Activated CD4-positive, alpha-beta memory T cell treated with anti-CD3 and anti-CD28 coated beads, Interleukin-2, amount 10 ng/mL, durations not matched to agents 7 days and 5 days (primary cell): ENCODE measurements around the gene STUM. TPM values are rescaled to one million over a fixed set of nuclear protein-coding genes. Genes with fewer than 3 reads are reported as not detected.

Experiments used
- CTCF ChIA-PET: fragments of 350-600 bp; sonication (Branson Sonifier 250); formaldehyde crosslinking; loops from one replicate; lab custom pipeline; 2021; ENCODE audit warnings: antibody characterized with exemption, inconsistent platforms; lab: Charles Lee
- POLR2A ChIA-PET: fragments of 350-600 bp; sonication (Branson Sonifier 250); formaldehyde crosslinking; loops from one replicate; lab custom pipeline; 2021; ENCODE audit warnings: antibody characterized with exemption; lab: Charles Lee
- DNase-seq: peaks from one replicate; pipeline ENCODE4 v3.0.0-alpha.2; 2020
- H3K27ac Mint-ChIP-seq: one replicate; pipeline ENCODE4 v1.8.0; 2021; ENCODE audit warnings: mild to moderate bottlenecking, mixed read lengths
- H3K27me3 Mint-ChIP-seq: one replicate; pipeline ENCODE4 v1.8.0; 2021; ENCODE audit warnings: mixed read lengths
- H3K36me3 Mint-ChIP-seq: one replicate; pipeline ENCODE4 v1.8.0; 2021; ENCODE audit warnings: low read depth, mixed read lengths
- H3K4me1 Mint-ChIP-seq: one replicate; pipeline ENCODE4 v1.8.0; 2021; ENCODE audit warnings: mixed read lengths
- H3K4me3 Mint-ChIP-seq: one replicate; pipeline ENCODE4 v1.8.0; 2021; ENCODE audit warnings: mild to moderate bottlenecking, mixed read lengths
- H3K9me3 Mint-ChIP-seq: one replicate; pipeline ENCODE4 v1.8.0; 2021; ENCODE audit warnings: mixed read lengths
- total RNA-seq, 2 experiments: library from RNA; stranded (reverse); gene quantifications; one replicate each; pipeline ENCODE4 v1.2.3, GENCODE V29; 2021

STUM gene
- total RNA-seq, 2 experiments from 2014 or later = not detected

DNA sequence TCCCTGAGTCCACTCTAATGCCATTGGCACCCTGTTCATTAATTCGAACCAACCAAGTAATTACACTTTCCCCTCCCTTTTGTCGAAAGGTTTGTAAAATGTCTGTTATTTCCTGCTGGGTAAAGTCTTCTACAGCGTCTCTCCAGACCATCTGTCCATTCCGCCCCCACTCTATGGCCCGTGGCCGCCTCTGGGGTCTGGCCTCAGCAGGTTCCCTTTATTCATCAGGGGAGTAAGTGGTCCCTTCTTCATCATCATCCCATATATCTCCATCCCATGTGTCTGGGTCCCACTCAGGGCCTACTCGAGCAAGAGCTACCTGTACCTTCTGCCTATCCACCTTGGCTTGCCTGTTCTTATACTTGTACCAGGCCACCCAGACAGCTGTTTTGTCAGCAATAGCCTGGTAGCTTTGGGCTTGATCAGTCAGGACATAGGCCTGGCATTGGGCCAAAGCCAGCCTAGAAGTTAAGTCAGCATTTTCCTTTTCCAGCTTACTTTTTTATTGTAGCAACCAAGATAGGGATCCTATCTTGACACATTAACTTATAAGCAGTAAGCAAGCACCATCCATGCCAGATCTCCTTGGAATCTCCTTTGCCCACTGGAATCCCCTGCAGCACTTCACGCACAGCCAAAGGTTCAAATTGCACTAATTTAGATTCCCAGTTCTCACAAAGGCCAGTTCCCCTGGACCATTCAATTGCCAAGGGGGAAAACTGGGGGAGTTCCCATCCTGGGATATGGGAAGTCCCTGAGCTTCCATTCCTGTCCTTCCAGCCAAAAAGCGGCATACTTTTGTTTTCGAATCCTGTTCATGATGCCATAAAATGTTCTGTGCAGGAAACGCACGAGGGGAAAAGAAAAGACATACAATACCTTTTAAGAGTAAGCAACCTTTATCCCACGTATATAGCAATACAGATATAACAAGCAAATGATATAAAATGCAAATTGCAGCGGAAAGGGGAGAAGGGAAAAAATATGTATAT, 6.6 kb upstream of the STUM start:
- ChIA-PET POLR2A (no interaction called here), CTCF (interaction anchor here (1.4 to 1.5 kb wide), 2 partner anchors 14 to 117 kb away, joined by 3 to 4 read pairs; no protein-coding TSS in a partner anchor)
- H3K27me3 Mint-ChIP-seq = peaks cover 24% of the 10 kb centered on the region
- no peak overlapping the region for H3K4me3 Mint-ChIP-seq
- H3K9me3 Mint-ChIP-seq = no peaks in the 10 kb centered on the region
- H3K27ac Mint-ChIP-seq = no peak overlapping the region
- H3K4me1 Mint-ChIP-seq = no peaks in the 10 kb centered on the region
- no peak for DNase-seq
- no peaks in the 10 kb centered on the region for H3K36me3 Mint-ChIP-seq

DNA sequence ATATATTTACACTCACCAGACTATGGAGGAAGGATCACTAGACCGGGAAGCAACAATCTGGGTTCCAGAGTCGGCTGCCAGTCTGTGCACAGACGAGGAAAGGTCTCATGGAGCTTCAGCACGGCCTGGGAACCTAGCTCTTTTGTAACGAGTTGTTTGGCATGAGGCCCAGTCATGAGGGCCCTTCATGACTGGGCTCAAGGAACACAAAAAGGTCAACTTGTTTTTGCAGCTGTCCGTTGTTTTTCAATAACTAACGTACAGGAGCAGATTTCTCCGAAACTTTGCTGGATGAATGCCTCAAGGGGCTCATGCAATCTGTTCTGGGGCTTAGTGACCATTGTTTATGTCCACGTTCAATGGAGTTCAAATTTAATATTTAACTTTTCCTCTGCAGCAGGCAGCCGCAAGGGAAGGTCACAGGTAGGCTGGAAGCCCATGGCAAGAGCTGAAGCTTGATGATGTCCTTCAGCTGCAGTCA, 5.9 kb upstream of the STUM start:
- Mint-ChIP-seq H3K36me3 (no peaks in the 10 kb centered on the region), H3K9me3 (no peaks in the 10 kb centered on the region), H3K4me3 (no peak overlapping the region), H3K27ac (no peak overlapping the region), H3K27me3 (peaks cover 29% of the 10 kb centered on the region), H3K4me1 (no peaks in the 10 kb centered on the region)
- POLR2A ChIA-PET = no interaction called here
- CTCF ChIA-PET = interaction anchor here (1.5 kb wide), 1 partner anchor 118 kb away, joined by 6 read pairs; no protein-coding TSS in a partner anchor
- DNase-seq = no peak

DNA sequence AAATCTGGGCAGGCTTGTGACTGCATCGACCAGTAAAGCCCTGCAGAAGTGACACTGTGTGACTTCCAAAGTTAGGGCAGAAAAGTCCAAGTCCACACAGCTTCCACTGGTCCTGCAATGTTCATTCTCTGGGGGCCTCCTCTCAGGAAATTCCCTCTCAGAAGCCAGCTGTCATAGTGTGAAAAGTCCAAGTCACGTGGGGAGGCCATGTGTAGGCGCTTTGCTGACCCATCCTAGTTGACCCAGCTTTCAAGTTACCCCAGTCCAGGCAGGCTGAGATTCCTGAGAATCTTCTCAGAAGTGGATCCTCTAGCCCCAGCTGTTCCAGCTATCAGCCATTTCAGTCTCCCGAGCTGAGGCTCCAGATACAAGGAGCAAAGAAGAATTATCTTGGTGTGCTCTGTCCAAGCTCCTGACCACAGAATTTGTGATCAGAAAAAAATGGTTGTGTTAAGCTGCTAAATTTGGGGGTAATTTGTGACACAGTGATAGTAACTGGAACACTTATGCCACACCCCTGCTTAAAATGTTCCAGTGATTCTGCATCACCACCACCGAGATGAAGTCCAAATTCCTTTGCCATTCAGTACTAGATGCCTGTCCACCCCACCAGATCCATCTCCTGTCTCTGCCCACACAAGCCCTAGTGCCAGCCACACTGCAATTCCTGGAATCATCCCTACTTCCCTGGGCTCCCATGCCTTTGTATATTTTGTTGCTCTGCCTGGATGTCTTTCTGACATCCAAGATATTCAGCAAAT, 2.5 kb upstream of the STUM start:
- Mint-ChIP-seq H3K27ac (no peak overlapping the region), H3K9me3 (no peaks in the 10 kb centered on the region), H3K36me3 (no peaks in the 10 kb centered on the region), H3K27me3 (peaks cover 50% of the 10 kb centered on the region), H3K4me1 (peaks cover 12% of the 10 kb centered on the region), H3K4me3 (no peak overlapping the region)
- POLR2A ChIA-PET = no interaction called here
- no peak for DNase-seq
- CTCF ChIA-PET = no interaction called here

DNA sequence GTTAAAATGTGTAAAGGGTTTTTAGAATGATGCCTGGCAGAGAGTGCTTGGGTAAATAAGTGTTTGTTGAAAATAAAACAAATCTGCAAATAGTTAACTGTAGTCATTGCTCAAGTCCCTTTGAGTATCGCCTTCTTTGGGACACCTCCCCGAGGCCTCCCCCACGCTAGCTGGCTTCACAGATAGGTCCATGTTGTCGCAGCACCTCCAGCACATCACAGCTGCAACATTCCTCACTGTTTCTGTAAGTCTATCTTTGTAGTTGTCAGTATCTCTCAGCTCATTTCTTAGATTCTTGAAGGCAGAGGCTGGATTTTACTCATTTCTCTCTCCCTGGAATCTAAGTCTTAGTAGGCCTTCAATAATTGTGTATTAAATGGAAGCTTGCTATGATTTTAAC, 1.6 kb upstream of the STUM start:
- peaks cover 59% of the 10 kb centered on the region for H3K27me3 Mint-ChIP-seq
- ChIA-PET POLR2A (no interaction called here), CTCF (interaction anchor here (0.7 to 2.0 kb wide), 5 partner anchors 8 to 128 kb away, joined by 3 to 6 read pairs (median 3); no protein-coding TSS in a partner anchor)
- no peak overlapping the region for H3K27ac Mint-ChIP-seq
- H3K9me3 Mint-ChIP-seq = no peaks in the 10 kb centered on the region
- H3K36me3 Mint-ChIP-seq = no peaks in the 10 kb centered on the region
- no peak overlapping the region for H3K4me3 Mint-ChIP-seq
- DNase-seq = no peak
- peaks cover 12% of the 10 kb centered on the region for H3K4me1 Mint-ChIP-seq

DNA sequence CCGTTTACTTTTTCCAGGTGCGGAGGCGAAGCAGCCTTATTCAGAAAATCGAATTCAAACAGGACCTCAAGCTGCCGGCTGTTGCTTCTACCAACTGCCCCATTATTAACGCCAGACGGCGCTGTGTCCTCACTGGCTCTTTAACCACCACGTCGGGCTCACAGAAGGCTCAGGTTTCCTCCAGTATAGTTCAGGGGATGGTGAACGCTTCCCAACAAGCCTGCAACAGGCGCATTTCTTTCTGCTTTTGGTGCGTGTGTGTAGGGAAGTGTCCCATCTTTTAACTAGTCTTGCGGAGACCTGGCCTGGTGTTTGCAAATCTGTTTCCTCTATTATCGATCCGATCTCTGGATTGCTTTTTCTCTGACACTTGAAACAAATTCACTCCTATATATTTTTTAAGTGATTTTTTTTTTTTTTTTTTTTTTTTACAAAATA, 791 bp upstream of the STUM start:
- Mint-ChIP-seq H3K4me1 (peaks cover 12% of the 10 kb centered on the region), H3K27ac (no peak overlapping the region), H3K4me3 (no peak overlapping the region), H3K27me3 (peaks cover 66% of the 10 kb centered on the region), H3K36me3 (no peaks in the 10 kb centered on the region), H3K9me3 (no peaks in the 10 kb centered on the region)
- ChIA-PET CTCF (interaction anchor here (0.6 to 2.0 kb wide), 11 partner anchors 9 to 523 kb away, joined by 3 to 6 read pairs (median 3); no protein-coding TSS in a partner anchor), POLR2A (no interaction called here)
- peak; percentile 66 for DNase-seq

DNA sequence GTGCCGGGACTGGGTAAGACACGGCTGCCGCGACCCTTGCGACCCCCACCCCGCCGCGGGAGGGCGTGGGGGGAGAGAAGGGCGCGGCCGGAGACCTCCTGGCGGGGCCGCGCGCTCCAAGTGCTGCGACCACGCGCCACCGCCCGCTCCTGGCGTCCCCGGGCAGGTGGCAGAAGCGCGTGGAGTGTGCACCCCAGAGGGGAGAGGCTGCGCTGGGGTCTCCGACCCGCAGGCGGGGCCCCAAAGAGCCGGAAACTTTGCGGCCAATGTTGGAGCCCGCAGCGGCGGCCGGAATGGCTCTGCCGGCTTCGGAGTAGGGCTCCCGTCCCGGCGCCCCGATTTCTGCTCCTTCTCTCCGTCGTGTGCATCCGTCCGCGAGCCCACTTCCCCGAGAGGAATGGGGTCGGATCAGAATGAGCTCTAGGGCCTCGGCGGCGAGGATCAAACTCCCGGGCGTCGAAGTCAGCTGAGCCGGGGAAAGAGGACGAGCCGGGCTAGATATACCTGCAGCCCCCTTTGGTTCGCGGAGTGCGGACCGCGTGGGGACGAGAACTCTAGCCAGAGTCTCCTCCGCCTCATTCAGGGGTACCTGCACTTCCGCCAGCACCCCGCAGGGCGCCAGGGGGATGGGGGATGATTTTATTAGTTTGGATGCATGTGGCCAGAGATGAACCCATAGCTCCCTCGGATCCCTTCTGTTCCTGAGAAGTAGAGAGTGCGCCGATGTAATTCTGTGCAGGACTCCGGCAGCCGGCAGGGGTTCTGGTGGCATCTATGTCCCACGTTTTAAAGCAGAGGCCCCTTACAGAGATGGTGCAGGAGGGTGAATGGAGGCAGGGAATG, 751 bp downstream of the STUM start:
- peaks cover 12% of the 10 kb centered on the region for H3K4me1 Mint-ChIP-seq
- peaks cover 81% of the 10 kb centered on the region for H3K27me3 Mint-ChIP-seq
- POLR2A ChIA-PET = no interaction called here
- H3K9me3 Mint-ChIP-seq = no peaks in the 10 kb centered on the region
- DNase-seq = no peak
- no peaks in the 10 kb centered on the region for H3K36me3 Mint-ChIP-seq
- H3K27ac Mint-ChIP-seq = no peak overlapping the region
- CTCF ChIA-PET = interaction anchor here (0.9 to 1.5 kb wide), 6 partner anchors 15 to 103 kb away, joined by 3 to 5 read pairs (median 4); no protein-coding TSS in a partner anchor
- H3K4me3 Mint-ChIP-seq = peak overlapping the region; percentile 14

DNA sequence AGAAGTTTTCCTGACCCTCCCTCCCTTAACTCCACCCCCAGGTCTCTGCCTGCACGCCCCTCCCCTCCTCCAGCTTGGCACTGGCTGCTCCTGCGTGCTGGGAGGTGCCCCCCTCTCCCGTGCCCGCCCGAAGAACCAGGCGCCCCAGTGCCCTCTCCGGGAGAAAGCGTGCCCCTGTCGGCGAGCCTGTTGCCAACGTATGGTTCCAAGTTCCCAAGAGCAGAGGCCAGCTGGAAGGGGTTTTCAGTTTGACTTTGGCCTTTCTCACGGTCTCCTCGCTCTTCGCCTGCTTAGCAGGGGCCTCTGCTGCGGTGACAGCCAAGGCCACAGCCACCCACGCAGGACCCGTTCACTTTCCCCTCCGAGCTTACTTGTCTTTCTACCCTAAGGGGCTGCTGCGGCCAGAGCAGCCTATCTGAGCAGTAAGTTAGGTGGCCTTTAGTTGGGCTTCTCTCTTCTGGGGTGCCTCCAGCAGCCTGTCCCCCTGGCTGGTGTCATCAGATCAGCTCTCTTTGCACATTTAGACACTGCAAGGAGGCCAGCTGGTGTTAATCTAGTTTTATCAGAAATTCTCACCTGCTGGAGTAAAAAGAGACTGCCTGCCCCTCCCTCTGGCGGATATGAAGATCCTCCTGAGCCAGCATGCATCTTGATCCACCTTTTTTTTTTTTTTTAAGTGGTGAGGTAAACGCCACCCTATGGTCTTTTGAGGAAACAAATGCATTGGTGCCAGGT, 1.5 kb downstream of the STUM start:
- no peak overlapping the region for H3K27ac Mint-ChIP-seq
- no peaks in the 10 kb centered on the region for H3K9me3 Mint-ChIP-seq
- H3K4me1 Mint-ChIP-seq = peaks cover 12% of the 10 kb centered on the region
- CTCF ChIA-PET = interaction anchor here (0.7 to 1.3 kb wide), 4 partner anchors 45 to 129 kb away, joined by 3 to 4 read pairs (median 3); no protein-coding TSS in a partner anchor
- DNase-seq = no peak
- POLR2A ChIA-PET = interaction anchor here (0.7 kb wide), 1 partner anchor 389 kb away, joined by 3 read pairs; no protein-coding TSS in a partner anchor
- H3K36me3 Mint-ChIP-seq = no peaks in the 10 kb centered on the region
- H3K4me3 Mint-ChIP-seq = no peak overlapping the region
- peaks cover 85% of the 10 kb centered on the region for H3K27me3 Mint-ChIP-seq

DNA sequence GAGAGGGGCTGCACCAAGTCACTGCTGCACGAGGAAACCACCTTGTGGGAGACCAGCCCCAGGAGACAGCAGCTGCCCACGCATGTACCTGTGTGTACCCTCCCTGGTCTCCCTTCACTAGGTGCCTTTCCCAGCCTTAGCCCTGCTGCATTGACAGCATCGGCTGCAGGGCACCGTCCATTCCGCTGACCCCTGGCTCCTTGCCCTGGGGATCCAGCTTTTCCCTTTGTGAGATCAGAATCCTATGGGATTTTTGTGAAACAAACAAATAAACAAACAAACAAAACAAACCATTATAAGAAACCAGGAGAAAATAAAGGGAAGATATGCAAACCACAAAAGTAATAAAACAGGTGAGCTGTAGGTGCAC, 2.1 kb downstream of the STUM start:
- no peak overlapping the region for H3K27ac Mint-ChIP-seq
- CTCF ChIA-PET = interaction anchor here (0.7 to 1.3 kb wide), 2 partner anchors 46 to 130 kb away, joined by 3 read pairs; no protein-coding TSS in a partner anchor
- H3K4me1 Mint-ChIP-seq = peaks cover 12% of the 10 kb centered on the region
- H3K4me3 Mint-ChIP-seq = no peak overlapping the region
- H3K36me3 Mint-ChIP-seq = no peaks in the 10 kb centered on the region
- H3K27me3 Mint-ChIP-seq = peaks cover 84% of the 10 kb centered on the region
- no peak for DNase-seq
- POLR2A ChIA-PET = interaction anchor here (0.7 kb wide), 1 partner anchor 388 kb away, joined by 3 read pairs; no protein-coding TSS in a partner anchor
- H3K9me3 Mint-ChIP-seq = no peaks in the 10 kb centered on the region

DNA sequence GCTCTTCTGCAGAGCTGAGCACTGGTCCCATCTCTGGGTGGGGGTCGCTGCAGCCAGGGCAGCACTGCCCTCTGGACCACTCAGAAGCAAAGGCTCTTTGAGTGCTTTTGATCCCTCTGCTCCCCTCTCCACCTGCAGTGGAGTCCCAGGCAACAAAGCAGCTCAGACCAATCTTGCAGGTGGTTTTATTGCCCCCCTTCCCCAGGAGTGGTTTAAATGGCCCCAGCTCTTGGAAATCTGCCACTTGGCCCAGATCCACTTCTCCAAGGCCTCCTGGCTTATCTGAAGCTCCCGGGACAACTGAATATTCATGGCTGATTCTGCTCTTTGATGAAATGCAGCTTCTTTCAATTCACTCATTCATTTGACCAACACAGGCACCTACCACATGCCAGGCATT, 2.7 kb downstream of the STUM start:
- H3K36me3 Mint-ChIP-seq = no peaks in the 10 kb centered on the region
- H3K27ac Mint-ChIP-seq = no peak overlapping the region
- no peak for DNase-seq
- H3K4me3 Mint-ChIP-seq = no peak overlapping the region
- ChIA-PET POLR2A (no interaction called here), CTCF (no interaction called here)
- no peaks in the 10 kb centered on the region for H3K9me3 Mint-ChIP-seq
- peaks cover 12% of the 10 kb centered on the region for H3K4me1 Mint-ChIP-seq
- peaks cover 79% of the 10 kb centered on the region for H3K27me3 Mint-ChIP-seq

DNA sequence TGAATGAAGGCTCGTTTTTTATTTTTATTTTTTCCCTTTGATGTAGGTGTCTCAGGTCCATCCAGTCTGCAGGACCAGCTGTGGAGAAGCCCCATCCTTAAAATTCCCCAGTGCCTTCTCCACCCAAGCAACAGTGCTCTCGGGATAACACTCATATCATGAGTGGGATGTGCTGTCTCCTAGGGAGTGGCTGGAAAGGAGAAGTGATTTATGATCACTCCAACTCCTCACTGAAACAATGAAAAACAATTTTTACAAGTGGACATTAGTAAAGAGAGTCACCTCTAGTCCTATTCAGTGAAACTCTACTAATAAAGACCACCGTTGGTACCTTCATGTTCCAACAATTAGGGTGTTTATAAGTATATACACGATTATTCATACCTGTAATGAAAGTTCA, 3.5 kb downstream of the STUM start:
- Mint-ChIP-seq H3K4me1 (peaks cover 12% of the 10 kb centered on the region), H3K36me3 (no peaks in the 10 kb centered on the region), H3K9me3 (no peaks in the 10 kb centered on the region), H3K4me3 (no peak overlapping the region), H3K27ac (no peak overlapping the region), H3K27me3 (peaks cover 73% of the 10 kb centered on the region)
- ChIA-PET CTCF (no interaction called here), POLR2A (no interaction called here)
- no peak for DNase-seq

DNA sequence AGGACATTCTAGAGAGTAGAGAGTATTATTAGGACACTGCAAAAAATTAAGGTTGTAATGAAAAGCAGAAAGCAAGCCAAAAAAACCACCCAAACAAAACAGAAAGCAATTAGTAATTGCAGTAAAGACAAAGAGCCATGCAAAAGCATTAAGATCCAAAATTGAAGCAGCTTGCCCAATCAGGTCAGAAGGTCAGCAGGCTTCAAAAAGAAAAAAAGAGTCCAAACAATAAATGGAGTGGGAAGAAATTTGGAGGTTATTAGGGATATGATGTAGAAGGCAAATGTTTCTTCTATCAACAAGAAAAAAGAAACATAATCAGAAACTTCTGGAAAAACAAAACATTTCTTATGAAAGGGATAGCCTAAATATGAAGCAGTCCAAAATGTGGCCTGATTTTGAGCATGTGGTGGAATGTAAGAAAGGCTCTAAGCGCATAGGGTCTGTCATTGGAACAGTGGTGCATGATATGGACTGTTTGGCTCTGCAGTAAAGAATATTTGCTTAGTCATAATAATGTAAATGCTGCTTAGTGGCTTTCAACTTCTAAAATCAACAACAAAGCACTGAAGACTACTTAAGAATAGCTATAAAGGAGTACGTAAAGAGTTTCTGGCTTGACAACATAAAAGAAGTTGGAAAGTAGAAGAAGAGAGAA, 4.8 kb downstream of the STUM start:
- CTCF ChIA-PET = no interaction called here

More for the DNA sequence above, 4.8 kb downstream of the STUM start:
- no peaks in the 10 kb centered on the region for H3K36me3 Mint-ChIP-seq
- POLR2A ChIA-PET = no interaction called here
- H3K9me3 Mint-ChIP-seq = no peaks in the 10 kb centered on the region
- peaks cover 9% of the 10 kb centered on the region for H3K4me1 Mint-ChIP-seq
- H3K27ac Mint-ChIP-seq = no peak overlapping the region
- no peak overlapping the region for H3K4me3 Mint-ChIP-seq
- DNase-seq = no peak
- H3K27me3 Mint-ChIP-seq = peaks cover 72% of the 10 kb centered on the region
